ENCODE measurements around the gene SYNDIG1. TPM values are rescaled to one million over a fixed set of nuclear protein-coding genes. Genes with fewer than 3 reads are reported as not detected.

The SYNDIG1 gene
- total and polyA plus RNA-seq, 9 of the 15 experiments (the other 6 are each of a cell fraction or from before 2014, with no cell fraction given), result not detected

DNA sequence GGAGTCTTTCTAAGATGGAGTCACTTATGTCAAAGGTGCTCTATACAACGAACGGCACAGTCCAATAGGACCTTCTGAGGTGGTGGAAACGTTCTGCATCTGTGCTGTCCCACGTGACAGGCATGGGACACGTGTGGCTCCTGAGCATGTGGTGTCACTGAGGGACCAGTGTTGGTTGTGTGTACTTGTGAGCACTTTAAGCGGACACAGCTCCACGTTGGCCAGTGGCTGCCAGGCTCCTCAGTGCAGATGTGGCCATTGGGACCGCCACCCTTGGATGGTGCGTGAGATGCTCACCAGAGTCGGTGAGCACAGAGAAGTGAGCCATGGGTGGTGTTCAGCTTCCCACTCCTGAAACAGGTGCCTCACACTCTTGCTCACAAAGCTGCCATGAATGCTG, 110.0 kb downstream of the SYNDIG1 start:
- CTCF ChIA-PET (ENCODE audit: low intra/inter-chr PET ratio), result no interaction called here
- DNase-seq (ENCODE audit: extremely low read depth in 1 of 4, low spot score in 3 of 4) (no peak), FAIRE-seq (no peak), ATAC-seq (no peak)
- Histone ChIP-seq H3K27ac (ENCODE audit: extremely low read depth, low read depth, low read length) (no peak overlapping the region), H3K4me2 (ENCODE audit: insufficient read depth, low read length) (no peak overlapping the region), H3K9ac (ENCODE audit: insufficient read depth in 1 of 2, low read depth in 2 of 2, low read length in 2 of 2) (no peak overlapping the region), H3K9me3 (replicated peaks; ENCODE audit: control insufficient read depth, insufficient read depth, low read depth, low read length) (no peaks in the 10 kb centered on the region), H3K79me2 (ENCODE audit: control insufficient read depth, insufficient read depth, low read length) (no peaks in the 10 kb centered on the region), H3K27me3 (ENCODE audit: control insufficient read depth in 2 of 2, insufficient read depth in 2 of 2, low read length in 2 of 2) (peaks cover 0 to 5% of the 10 kb centered on the region in 2 experiments; a peak in 1 of 5 replicates), H3K4me1 (replicated peaks in 1 of 2; ENCODE audit: control insufficient read depth in 2 of 2, insufficient read depth in 2 of 2, low read length in 2 of 2) (no peaks in the 10 kb centered on the region), H2AFZ (ENCODE audit: low read depth, low read length) (no peak overlapping the region), H3K4me3 (no peak overlapping the region), H4K20me1 (replicated peaks; ENCODE audit: control insufficient read depth, insufficient read depth, low read length) (no peaks in the 10 kb centered on the region), H3K9me1 (ENCODE audit: control insufficient read depth, insufficient read depth, low read length) (no peaks in the 10 kb centered on the region), H3K36me3 (ENCODE audit: control insufficient read depth, insufficient read depth, low read length) (no peaks in the 10 kb centered on the region)
- 0% methylated on average over 9 of the region's 10 CpGs for WGBS (ENCODE audit: insufficient coverage, low coverage, missing lambda C conversion rate)
- POLR2A ChIA-PET, result interaction anchor here (1.3 kb wide), 1 partner anchor 10 kb away, joined by 5 read pairs; no protein-coding TSS in a partner anchor
- intact Hi-C loops (cut with micrococcal nuclease), result no loop called here
- TF ChIP-seq TAF1 (IDR thresholded peaks at IDR 0.05; ENCODE audit: control insufficient read depth, extremely low read depth, insufficient read depth, low read length, severe bottlenecking) (no peak), KDM2B (CRISPR knock-in tag; IDR thresholded peaks at IDR 0.05) (no peak), ZEB2 (IDR thresholded peaks at IDR 0.05) (no peak), SP1 (CRISPR knock-in tag; IDR thresholded peaks at IDR 0.05) (no peak), RAD51 (IDR thresholded peaks at IDR 0.05; ENCODE audit: borderline replicate concordance, low read depth) (no peak), MCM7 (IDR thresholded peaks at IDR 0.05) (no peak), GABPB2 (CRISPR knock-in tag; conservative IDR thresholded peaks at IDR 0.05) (no peak), KAT2B (IDR thresholded peaks at IDR 0.05; ENCODE audit: low read depth, low read length) (no peak), DMBX1 (CRISPR knock-in tag; IDR thresholded peaks at IDR 0.05; ENCODE audit: borderline replicate concordance) (no peak), ARHGAP35 (IDR thresholded peaks at IDR 0.05; ENCODE audit: partially characterized antibody) (no peak), XRCC3 (IDR thresholded peaks at IDR 0.05) (no peak), ZNF707 (CRISPR knock-in tag; conservative IDR thresholded peaks at IDR 0.05) (no peak), SRSF9 (IDR thresholded peaks at IDR 0.05; ENCODE audit: borderline replicate concordance, low read depth, low read length) (no peak), BACH1 (tag; IDR thresholded peaks at IDR 0.05) (no peak), TGIF2 (CRISPR knock-in tag; IDR thresholded peaks at IDR 0.05) (no peak)
- TF ChIP-seq, protein P1, sequence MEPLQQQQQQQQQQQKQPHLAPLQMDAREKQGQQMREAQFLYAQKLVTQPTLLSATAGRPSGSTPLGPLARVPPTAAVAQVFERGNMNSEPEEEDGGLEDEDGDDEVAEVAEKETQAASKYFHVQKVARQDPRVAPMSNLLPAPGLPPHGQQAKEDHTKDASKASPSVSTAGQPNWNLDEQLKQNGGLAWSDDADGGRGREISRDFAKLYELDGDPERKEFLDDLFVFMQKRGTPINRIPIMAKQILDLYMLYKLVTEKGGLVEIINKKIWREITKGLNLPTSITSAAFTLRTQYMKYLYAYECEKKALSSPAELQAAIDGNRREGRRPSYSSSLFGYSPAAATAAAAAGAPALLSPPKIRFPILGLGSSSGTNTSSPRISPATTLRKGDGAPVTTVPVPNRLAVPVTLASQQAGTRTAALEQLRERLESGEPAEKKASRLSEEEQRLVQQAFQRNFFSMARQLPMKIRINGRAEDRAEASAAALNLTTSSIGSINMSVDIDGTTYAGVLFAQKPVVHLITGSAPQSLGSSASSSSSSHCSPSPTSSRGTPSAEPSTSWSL (CRISPR knock-in tag; IDR thresholded peaks at IDR 0.05; ENCODE audit: borderline replicate concordance), result no peak
- no TSS peak for BruUV-seq (replicated peaks)
- in situ Hi-C loops (cut with MboI), result no loop called here
